Measurements from ENCODE around the gene HECTD4.

HECTD4 gene

DNA sequence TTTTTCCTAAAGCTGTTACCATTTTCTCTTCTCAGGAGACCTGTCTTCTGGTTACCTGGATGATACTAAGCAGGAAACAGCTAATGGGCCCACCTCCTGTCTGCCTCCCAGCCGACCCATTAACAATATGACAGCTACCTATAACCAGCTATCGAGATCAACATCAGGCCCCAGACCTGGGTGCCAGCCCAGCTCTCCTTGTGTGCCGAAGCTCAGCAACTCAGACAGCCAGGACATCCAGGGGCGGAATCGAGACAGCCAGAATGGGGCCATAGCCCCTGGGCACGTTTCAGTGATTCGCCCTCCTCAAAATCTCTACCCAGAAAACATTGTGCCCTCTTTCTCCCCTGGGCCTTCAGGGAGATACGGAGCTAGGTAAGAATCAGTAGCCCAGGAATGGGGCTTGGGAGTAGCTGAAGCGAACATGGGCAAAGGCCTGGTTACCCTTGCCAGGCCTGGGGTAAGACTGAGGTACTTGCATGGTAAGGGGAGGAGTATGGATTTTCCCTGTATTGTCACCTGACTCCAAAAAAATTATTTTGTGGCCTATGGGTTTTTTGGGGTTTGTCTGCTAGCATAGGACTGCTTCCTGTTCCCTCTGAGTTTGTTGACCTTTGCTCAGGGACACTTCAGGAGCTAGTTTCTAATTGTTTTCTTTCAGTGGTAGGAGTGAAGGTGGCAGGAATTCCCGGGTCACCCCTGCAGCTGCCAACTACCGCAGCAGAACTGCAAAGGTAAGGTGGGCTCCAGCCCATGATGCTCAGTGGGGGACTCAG is 230.3 kb downstream of the HECTD4 start:
- Histone ChIP-seq H3K36me3 (ENCODE audit: insufficient read depth) (no peaks in the 10 kb centered on the region), H3K4me1 (ENCODE audit: low read depth, poor library complexity, severe bottlenecking) (no peaks in the 10 kb centered on the region), H4K20me1 (ENCODE audit: insufficient read depth) (no peaks in the 10 kb centered on the region), H3K9ac (no peak overlapping the region), H3K79me2 (ENCODE audit: insufficient read depth, low read depth) (no peaks in the 10 kb centered on the region), H3K27ac (no peak overlapping the region), H3K4me2 (no peak overlapping the region), H2AFZ (ENCODE audit: low read depth) (no peak overlapping the region), H3K4me3 (IDR thresholded peaks at IDR 0.05; ENCODE audit: insufficient read depth, low read depth, low read length) (no peak overlapping the region), H3K27me3 (ENCODE audit: insufficient read depth, low read depth) (no peaks in the 10 kb centered on the region)
- TF ChIP-seq, protein P1, sequence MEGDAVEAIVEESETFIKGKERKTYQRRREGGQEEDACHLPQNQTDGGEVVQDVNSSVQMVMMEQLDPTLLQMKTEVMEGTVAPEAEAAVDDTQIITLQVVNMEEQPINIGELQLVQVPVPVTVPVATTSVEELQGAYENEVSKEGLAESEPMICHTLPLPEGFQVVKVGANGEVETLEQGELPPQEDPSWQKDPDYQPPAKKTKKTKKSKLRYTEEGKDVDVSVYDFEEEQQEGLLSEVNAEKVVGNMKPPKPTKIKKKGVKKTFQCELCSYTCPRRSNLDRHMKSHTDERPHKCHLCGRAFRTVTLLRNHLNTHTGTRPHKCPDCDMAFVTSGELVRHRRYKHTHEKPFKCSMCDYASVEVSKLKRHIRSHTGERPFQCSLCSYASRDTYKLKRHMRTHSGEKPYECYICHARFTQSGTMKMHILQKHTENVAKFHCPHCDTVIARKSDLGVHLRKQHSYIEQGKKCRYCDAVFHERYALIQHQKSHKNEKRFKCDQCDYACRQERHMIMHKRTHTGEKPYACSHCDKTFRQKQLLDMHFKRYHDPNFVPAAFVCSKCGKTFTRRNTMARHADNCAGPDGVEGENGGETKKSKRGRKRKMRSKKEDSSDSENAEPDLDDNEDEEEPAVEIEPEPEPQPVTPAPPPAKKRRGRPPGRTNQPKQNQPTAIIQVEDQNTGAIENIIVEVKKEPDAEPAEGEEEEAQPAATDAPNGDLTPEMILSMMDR (conservative IDR thresholded peaks at IDR 0.05; ENCODE audit: low read depth, low read length), result no peak

GRCh38 chr12:112149596-112149995 is 232.6 kb downstream of the HECTD4 start:
- no peak overlapping the region for H3K4me2 ChIP-seq
- no peaks in the 10 kb centered on the region for H3K4me1 ChIP-seq (ENCODE audit: low read depth, poor library complexity, severe bottlenecking)
- H3K79me2 ChIP-seq (ENCODE audit: insufficient read depth, low read depth), result no peaks in the 10 kb centered on the region
- TF ChIP-seq, protein P1 (conservative IDR thresholded peaks at IDR 0.05; ENCODE audit: low read depth, low read length), result no peak
- H3K4me3 ChIP-seq (IDR thresholded peaks at IDR 0.05; ENCODE audit: insufficient read depth, low read depth, low read length), result no peak overlapping the region
- no peak overlapping the region for H3K27ac ChIP-seq
- H3K36me3 ChIP-seq (ENCODE audit: insufficient read depth), result 0 out of 2 replicates have a peak, but pooled peaks cover 5% of the 10 kb centered on the region
- no peak overlapping the region for H2AFZ ChIP-seq (ENCODE audit: low read depth)
- no peaks in the 10 kb centered on the region for H3K27me3 ChIP-seq (ENCODE audit: insufficient read depth, low read depth)
- no peaks in the 10 kb centered on the region for H4K20me1 ChIP-seq (ENCODE audit: insufficient read depth)
- no peak overlapping the region for H3K9ac ChIP-seq

DNA sequence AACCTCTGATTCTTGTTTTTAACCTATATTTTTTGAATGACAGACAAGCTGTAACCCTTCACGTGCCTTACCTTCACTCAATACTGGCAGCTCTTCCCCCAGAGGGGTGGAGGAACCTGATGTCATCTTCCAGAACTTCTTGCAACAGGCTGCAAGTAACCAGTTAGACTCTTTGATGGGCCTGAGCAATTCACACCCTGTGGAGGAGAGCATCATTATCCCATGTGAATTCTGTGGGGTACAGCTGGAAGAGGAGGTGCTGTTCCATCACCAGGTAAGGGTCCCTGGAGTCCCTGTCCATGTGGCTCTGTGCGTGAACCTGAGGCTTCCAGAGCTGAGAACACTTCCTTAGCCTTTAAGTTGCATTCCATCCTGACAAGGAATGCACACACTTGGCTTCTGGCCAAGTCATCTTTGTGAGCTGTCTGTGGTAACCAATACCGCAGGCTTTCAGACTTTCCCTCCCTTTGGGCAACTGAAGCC is 234.2 kb downstream of the HECTD4 start:
- no peaks in the 10 kb centered on the region for H3K79me2 ChIP-seq (ENCODE audit: insufficient read depth, low read depth)
- H3K4me1 ChIP-seq (ENCODE audit: low read depth, poor library complexity, severe bottlenecking), result no peaks in the 10 kb centered on the region
- H3K27me3 ChIP-seq (ENCODE audit: insufficient read depth, low read depth), result no peaks in the 10 kb centered on the region
- no peak overlapping the region for H3K4me3 ChIP-seq (IDR thresholded peaks at IDR 0.05; ENCODE audit: insufficient read depth, low read depth, low read length)
- H4K20me1 ChIP-seq (ENCODE audit: insufficient read depth), result no peaks in the 10 kb centered on the region
- H2AFZ ChIP-seq (ENCODE audit: low read depth), result no peak overlapping the region
- no peak overlapping the region for H3K9ac ChIP-seq
- TF ChIP-seq, protein P1 (conservative IDR thresholded peaks at IDR 0.05; ENCODE audit: low read depth, low read length), result no peak
- 0 out of 2 replicates have a peak, but pooled peaks cover 5% of the 10 kb centered on the region for H3K36me3 ChIP-seq (ENCODE audit: insufficient read depth)
- no peak overlapping the region for H3K4me2 ChIP-seq
- no peak overlapping the region for H3K27ac ChIP-seq

DNA sequence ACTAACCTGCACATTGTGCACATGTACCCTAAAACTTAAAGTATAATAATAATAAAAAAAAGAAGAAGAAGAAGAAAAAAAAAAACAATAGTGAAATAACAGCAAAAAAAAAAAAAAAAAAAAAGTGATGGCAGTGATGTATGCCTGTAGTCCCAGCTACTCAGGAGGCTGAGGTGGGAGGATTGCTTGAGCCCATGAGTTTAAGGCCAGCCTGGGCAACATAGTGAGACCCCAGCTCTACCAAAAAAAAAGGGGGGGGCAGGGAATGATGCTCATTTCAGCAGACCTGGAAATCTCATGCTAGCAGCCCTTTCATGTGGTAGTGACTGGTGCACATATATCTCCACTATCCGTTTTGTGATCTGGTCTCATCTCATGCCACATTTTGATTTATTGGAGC is 236.1 kb downstream of the HECTD4 start:
- Histone ChIP-seq H2AFZ (ENCODE audit: low read depth) (no peak overlapping the region), H3K36me3 (ENCODE audit: insufficient read depth) (0 out of 2 replicates have a peak, but pooled peaks cover 5% of the 10 kb centered on the region)
- TF ChIP-seq, protein P1 (conservative IDR thresholded peaks at IDR 0.05; ENCODE audit: low read depth, low read length), result no peak

More for the DNA sequence above, 236.1 kb downstream of the HECTD4 start:
- Histone ChIP-seq H4K20me1 (ENCODE audit: insufficient read depth) (no peaks in the 10 kb centered on the region), H3K4me1 (ENCODE audit: low read depth, poor library complexity, severe bottlenecking) (no peaks in the 10 kb centered on the region), H3K79me2 (ENCODE audit: insufficient read depth, low read depth) (no peaks in the 10 kb centered on the region), H3K4me3 (IDR thresholded peaks at IDR 0.05; ENCODE audit: insufficient read depth, low read depth, low read length) (no peak overlapping the region), H3K27me3 (ENCODE audit: insufficient read depth, low read depth) (no peaks in the 10 kb centered on the region), H3K4me2 (no peak overlapping the region), H3K9ac (no peak overlapping the region), H3K27ac (no peak overlapping the region)

Measured in KMS-11 (cell line).